ENCODE results near the gene UBXN10.

Gene UBXN10

DNA sequence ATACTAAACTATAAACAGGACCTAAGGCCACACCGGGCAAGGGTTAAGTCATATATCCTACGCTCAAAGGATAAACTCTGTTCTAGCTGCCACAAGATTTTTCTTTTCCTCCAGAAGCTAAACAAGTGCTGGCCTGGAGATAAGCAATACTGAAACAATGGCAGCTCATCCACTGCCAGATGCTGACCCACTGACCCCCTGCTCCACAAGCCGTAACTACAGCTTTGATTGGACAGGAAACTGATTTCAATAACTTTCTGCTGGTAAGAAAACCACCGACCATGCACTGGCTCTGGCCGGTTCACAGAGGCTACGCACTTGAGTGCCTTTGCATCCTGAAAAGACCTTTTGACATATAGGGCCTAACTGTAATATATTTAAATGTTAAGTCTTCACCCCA, 51.8 kb downstream of the UBXN10 start:
- no peak for DNase-seq (ENCODE audit: low read depth)

DNA sequence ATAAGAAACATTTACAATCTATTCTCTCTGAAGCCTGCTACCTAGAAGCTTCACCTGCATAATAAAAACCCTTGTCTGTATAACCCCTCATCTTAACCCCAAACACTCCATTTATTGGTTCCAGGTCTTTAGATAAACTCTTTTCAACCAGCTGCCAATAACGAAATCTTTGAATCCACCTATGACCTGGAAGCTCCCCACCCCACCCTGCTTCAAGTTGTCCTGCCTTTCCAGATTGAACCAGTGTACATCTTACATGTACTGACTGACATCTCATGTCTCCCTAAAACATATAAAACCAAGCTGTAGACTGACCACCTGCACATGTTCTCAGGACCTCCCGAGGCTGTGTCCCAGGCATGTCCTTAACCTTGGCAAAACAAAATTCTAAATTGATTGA, 54.1 kb downstream of the UBXN10 start:
- DNase-seq (ENCODE audit: low read depth), result no peak

DNA sequence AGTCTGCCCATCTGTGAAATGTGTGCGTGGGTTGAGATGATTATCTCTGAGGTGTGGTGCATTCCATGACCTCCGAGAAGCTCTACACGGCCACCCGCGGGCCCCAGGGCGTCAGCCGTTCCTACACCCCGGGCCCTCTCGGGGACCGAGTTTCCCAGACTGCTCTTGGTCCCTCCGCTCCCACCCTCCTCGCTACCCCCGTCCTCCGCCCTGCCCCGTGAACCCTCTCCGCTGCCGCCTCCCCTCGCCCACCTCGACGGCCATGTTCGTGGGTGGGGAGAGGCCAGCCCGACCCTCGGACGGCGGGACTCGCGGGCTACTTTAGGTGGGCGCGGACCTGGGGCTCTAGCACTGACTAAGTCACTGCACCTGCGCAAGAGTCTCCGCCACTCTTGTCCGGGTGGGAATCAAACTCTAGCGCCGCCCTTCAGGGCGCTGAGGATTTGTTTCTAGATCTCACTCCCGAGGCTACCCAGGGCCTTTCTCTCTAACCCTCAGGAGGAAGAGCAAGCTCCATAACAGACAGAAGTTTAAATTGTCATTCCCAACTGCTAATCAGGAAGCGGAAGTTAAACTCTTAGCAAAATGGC, 57.1 kb downstream of the UBXN10 start:
- no peak for DNase-seq (ENCODE audit: low read depth)

All from activated T-cell treated with anti-CD3 and anti-CD28 coated beads for 24 hours (primary cell).